Activated CD8-positive, alpha-beta T cell treated with anti-CD3 and anti-CD28 coated beads for 36 hours (primary cell): ENCODE data around the gene SHISA5. TPM values are rescaled to one million over a fixed set of nuclear protein-coding genes. Genes with fewer than 3 reads are reported as not detected.
A peak's percentile ranks its signal among the peaks of the same experiment; 100 is the strongest.
"Not testable (repeated sequence)": the region's sequence is repeated elsewhere in the genome, so short reads cannot be mapped to it uniquely, and the experiment has no call there.

Experiments used
- ATAC-seq: fragments of 200-7000 bp; cut with Tn5 transposase; one replicate; pipeline ENCODE4 v1.10.0; 2021; ENCODE audit warnings: mild to moderate bottlenecking, moderate library complexity
- CTCF ChIA-PET: fragments of 350-600 bp; sonication (Branson Sonifier 250); formaldehyde crosslinking; loops from one replicate; lab custom pipeline; 2021; ENCODE audit warnings: antibody characterized with exemption; lab: Charles Lee
- POLR2A ChIA-PET: fragments of 350-600 bp; sonication (Branson Sonifier 250); formaldehyde crosslinking; loops from one replicate; lab custom pipeline; 2021; ENCODE audit warnings: antibody characterized with exemption; lab: Charles Lee
- DNase-seq: peaks from one replicate; pipeline ENCODE4 v3.0.0-alpha.2; 2020
- H3K27ac Mint-ChIP-seq: one replicate; pipeline ENCODE4 v1.8.0; 2021; ENCODE audit warnings: mild to moderate bottlenecking, mixed read lengths
- H3K27me3 Mint-ChIP-seq: one replicate; pipeline ENCODE4 v1.8.0; 2021; ENCODE audit warnings: mixed read lengths
- H3K36me3 Mint-ChIP-seq: one replicate; pipeline ENCODE4 v1.8.0; 2021; ENCODE audit warnings: low read depth, mixed read lengths
- H3K4me1 Mint-ChIP-seq: one replicate; pipeline ENCODE4 v1.8.0; 2021; ENCODE audit warnings: low read depth, mixed read lengths
- H3K4me3 Mint-ChIP-seq: one replicate; pipeline ENCODE4 v1.8.0; 2021; ENCODE audit warnings: mild to moderate bottlenecking, moderate library complexity, mixed read lengths
- H3K9me3 Mint-ChIP-seq: one replicate; pipeline ENCODE4 v1.8.0; 2021; ENCODE audit warnings: mixed read lengths
- CTCF ChIP-seq: fragments of 200-600 bp; IDR thresholded peaks from one replicate; pipeline ENCODE4 v1.8.0; 2022; ENCODE audit warnings: antibody characterized with exemption, mild to moderate bottlenecking
- intact Hi-C: fragments of 100-400 bp; cut with micrococcal nuclease; formaldehyde crosslinking; loops from one replicate; pipeline ENCODE4 v1.10.0; 2022
- total RNA-seq, 2 experiments: library from RNA; stranded (reverse); gene quantifications; one replicate each; pipeline ENCODE4 v1.2.3, GENCODE V29; 2021

The SHISA5 gene
- total RNA-seq, 2 experiments from 2014 or later = 65.9 to 71.4 TPM

GRCh38 chr3:48465531-48466378 lies 38.2 kb downstream of the SHISA5 start:
- peaks cover 42% of the 10 kb centered on the region for H3K36me3 Mint-ChIP-seq
- TF ChIP-seq CTCF = no peak
- DNase-seq = peak; percentile 88
- peak overlapping the region; percentile 96 for H3K27ac Mint-ChIP-seq
- peak; percentile 90 for ATAC-seq
- intact Hi-C loops = no loop called here
- H3K4me3 Mint-ChIP-seq = peak overlapping the region; percentile 87
- H3K9me3 Mint-ChIP-seq = no peaks in the 10 kb centered on the region
- ChIA-PET CTCF (interaction anchor here (1.4 to 4.3 kb wide), 4 partner anchors 29 to 220 kb away, joined by 3 to 18 read pairs (median 6); partner anchors contain the start of gene NCKIPSD), POLR2A (interaction anchor here (0.8 to 4.2 kb wide), 12 partner anchors 7 to 88 kb away, joined by 3 to 32 read pairs (median 4); partner anchors contain the start of genes ATRIP and SHISA5)
- H3K27me3 Mint-ChIP-seq = no peaks in the 10 kb centered on the region
- H3K4me1 Mint-ChIP-seq = peaks cover 40% of the 10 kb centered on the region

- intact Hi-C loops = no loop called here
- H3K27me3 Mint-ChIP-seq = no peaks in the 10 kb centered on the region
- TF ChIP-seq CTCF = no peak
- no peak for ATAC-seq
- no peaks in the 10 kb centered on the region for H3K9me3 Mint-ChIP-seq
- H3K36me3 Mint-ChIP-seq = peaks cover 46% of the 10 kb centered on the region
- no peak for DNase-seq
- POLR2A ChIA-PET = interaction anchor here (1.3 to 4.2 kb wide), 2 partner anchors 8 to 19 kb away, joined by 6 to 32 read pairs; partner anchors contain the start of gene ATRIP
- H3K4me1 Mint-ChIP-seq = peaks cover 35% of the 10 kb centered on the region
- H3K4me3 Mint-ChIP-seq = peak overlapping the region; percentile 87
- CTCF ChIA-PET = interaction anchor here (4.3 kb wide), 1 partner anchor 29 kb away, joined by 18 read pairs; no protein-coding TSS in a partner anchor
- H3K27ac Mint-ChIP-seq = peak overlapping the region; percentile 96
These were observed 38.8 kb downstream of the SHISA5 start for GRCh38 chr3:48465237-48465530.

DNA sequence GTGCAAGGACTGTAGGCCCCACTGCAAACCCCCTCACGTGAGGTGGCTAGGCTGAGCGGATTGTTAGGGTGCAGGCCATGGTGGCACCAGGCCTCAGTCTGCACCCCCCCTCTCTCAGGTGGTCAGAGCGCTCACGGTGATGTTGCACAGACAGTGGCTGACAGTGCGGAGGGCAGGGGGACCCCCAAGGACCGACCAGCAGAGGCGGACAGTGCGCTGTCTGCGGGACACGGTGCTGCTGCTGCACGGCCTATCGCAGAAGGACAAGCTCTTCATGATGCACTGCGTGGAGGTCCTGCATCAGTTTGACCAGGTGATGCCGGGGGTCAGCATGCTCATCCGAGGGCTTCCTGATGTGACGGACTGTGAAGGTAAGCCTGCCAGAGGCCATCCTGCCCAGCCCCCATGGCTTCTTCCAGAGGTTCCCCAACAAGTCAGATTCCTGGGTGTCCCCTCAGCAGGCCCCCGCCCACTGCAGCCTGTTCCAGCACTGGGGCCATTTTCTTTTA lies 39.2 kb downstream of the SHISA5 start:
- intact Hi-C loops = no loop called here
- no peaks in the 10 kb centered on the region for H3K27me3 Mint-ChIP-seq
- H3K4me3 Mint-ChIP-seq = peak overlapping the region; percentile 87
- no peak overlapping the region for H3K27ac Mint-ChIP-seq
- no peak for TF ChIP-seq CTCF
- POLR2A ChIA-PET = interaction anchor here (1.0 to 4.2 kb wide), 4 partner anchors 8 to 28 kb away, joined by 4 to 32 read pairs (median 7); partner anchors contain the start of gene ATRIP
- H3K4me1 Mint-ChIP-seq = peaks cover 31% of the 10 kb centered on the region
- CTCF ChIA-PET = interaction anchor here (0.6 to 4.3 kb wide), 4 partner anchors 9 to 29 kb away, joined by 3 to 18 read pairs (median 4); partner anchors contain the start of gene ATRIP
- DNase-seq (no peak), ATAC-seq (no peak)
- no peaks in the 10 kb centered on the region for H3K9me3 Mint-ChIP-seq
- peaks cover 44% of the 10 kb centered on the region for H3K36me3 Mint-ChIP-seq

GRCh38 chr3:48463703-48464102 lies 40.3 kb downstream of the SHISA5 start:
- H3K4me1 Mint-ChIP-seq = peaks cover 22% of the 10 kb centered on the region
- DNase-seq (no peak), ATAC-seq (no peak)
- H3K27ac Mint-ChIP-seq = no peak overlapping the region
- H3K9me3 Mint-ChIP-seq = no peaks in the 10 kb centered on the region
- TF ChIP-seq CTCF = no peak
- H3K36me3 Mint-ChIP-seq = peaks cover 41% of the 10 kb centered on the region
- no peak overlapping the region for H3K4me3 Mint-ChIP-seq
- ChIA-PET POLR2A (interaction anchor here (0.8 to 1.6 kb wide), 4 partner anchors 9 to 30 kb away, joined by 3 to 8 read pairs (median 4); partner anchors contain the start of gene ATRIP), CTCF (interaction anchor here (1.1 to 2.4 kb wide), 4 partner anchors 17 to 85 kb away, joined by 3 to 8 read pairs (median 4); partner anchors contain the start of gene ATRIP)
- intact Hi-C loops = no loop called here
- no peaks in the 10 kb centered on the region for H3K27me3 Mint-ChIP-seq

- H3K9me3 Mint-ChIP-seq, intact Hi-C loops, ATAC-seq, H3K27me3 Mint-ChIP-seq, H3K27ac Mint-ChIP-seq, DNase-seq, H3K4me3 Mint-ChIP-seq, H3K4me1 Mint-ChIP-seq: not testable (repeated sequence)
- H3K36me3 Mint-ChIP-seq = peaks cover 30% of the 10 kb centered on the region
- ChIA-PET CTCF (interaction anchor here (1.4 to 2.0 kb wide), 4 partner anchors 11 to 87 kb away, joined by 3 to 13 read pairs (median 4); partner anchors contain the start of gene ATRIP), POLR2A (interaction anchor here (1.1 to 1.4 kb wide), 2 partner anchors 9 to 11 kb away, joined by 3 to 5 read pairs; no protein-coding TSS in a partner anchor)
These were observed 42.2 kb downstream of the SHISA5 start for GRCh38 chr3:48461767-48462166.
